ENCODE results near the gene TMPRSS4. TPM values are rescaled to one million over a fixed set of nuclear protein-coding genes. Genes with fewer than 3 reads are reported as not detected.

TMPRSS4 gene
- total RNA-seq, 1 donor from 2014 or later = not detected

- no peaks in the 10 kb centered on the region for H3K36me3 Mint-ChIP-seq (ENCODE audit: low read depth, unreplicated experiment)
- FAIRE-seq = no peak
- H3K4me3 ChIP-seq (ENCODE audit: insufficient read depth, low read depth, low read length) = no peak overlapping the region
- no peak for DNase-seq (ENCODE audit: low read depth)
- H3K9me3 ChIP-seq (ENCODE audit: insufficient read depth, low read depth, low read length) = no peaks in the 10 kb centered on the region
- no peak overlapping the region for H3K4me2 ChIP-seq (ENCODE audit: low read length)
- H4K20me1 ChIP-seq (ENCODE audit: insufficient read depth, low read length) = no peaks in the 10 kb centered on the region
- no peak overlapping the region for H2AFZ ChIP-seq (ENCODE audit: low read depth, low read length)
- H3K4me3 Mint-ChIP-seq (ENCODE audit: unreplicated experiment) = peak overlapping the region; percentile 79
- no peak overlapping the region for H3K27ac ChIP-seq (ENCODE audit: low read depth, low read length)
- H3K9ac ChIP-seq (ENCODE audit: low read length) = no peak overlapping the region
- no peak overlapping the region for H3K27ac Mint-ChIP-seq (ENCODE audit: unreplicated experiment)
- no peaks in the 10 kb centered on the region for H3K9me3 Mint-ChIP-seq (ENCODE audit: unreplicated experiment)
- TF ChIP-seq CTCF (IDR thresholded peaks at IDR 0.05; ENCODE audit: insufficient read depth, low read depth, low read length) (no peak), EZH2 (IDR thresholded peaks at IDR 0.05; ENCODE audit: insufficient read depth, low read length) (no peak)
- no peaks in the 10 kb centered on the region for H3K36me3 ChIP-seq (ENCODE audit: insufficient read depth, low read length)
- no peaks in the 10 kb centered on the region for H3K79me2 ChIP-seq (ENCODE audit: insufficient read depth, low read length)
- H3K27me3 Mint-ChIP-seq (ENCODE audit: low read depth, unreplicated experiment) = peaks cover 81% of the 10 kb centered on the region
- peaks cover 5% of the 10 kb centered on the region for H3K4me1 ChIP-seq (ENCODE audit: insufficient read depth, low read length)
- peaks cover 29% of the 10 kb centered on the region for H3K27me3 ChIP-seq (ENCODE audit: insufficient read depth, low read length)
- H3K4me1 Mint-ChIP-seq (ENCODE audit: low read depth, unreplicated experiment) = peaks cover 2% of the 10 kb centered on the region
These were observed 69.7 kb downstream of the TMPRSS4 start for GRCh38 chr11:118146554-118146953.

DNA sequence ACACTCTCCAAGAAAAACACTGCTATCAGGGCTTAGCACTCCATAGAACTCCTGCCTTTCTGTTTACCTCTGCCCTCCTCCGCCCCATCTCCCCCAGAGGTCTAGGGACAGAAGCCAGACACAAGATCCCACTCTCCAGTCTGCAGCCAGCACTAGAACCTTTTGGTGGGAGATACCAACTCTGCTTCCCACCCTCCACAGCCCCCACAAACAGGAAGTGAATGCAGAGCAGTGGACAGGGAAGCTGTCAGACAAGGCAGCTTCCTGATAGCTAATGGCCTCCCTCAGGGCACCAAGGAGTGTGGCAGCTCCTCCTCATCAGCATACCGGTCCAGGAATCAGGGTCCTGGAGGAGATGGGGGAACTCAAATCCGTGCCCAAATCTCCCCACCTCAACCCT, 70.6 kb downstream of the TMPRSS4 start:
- no peak for TF ChIP-seq CTCF (IDR thresholded peaks at IDR 0.05; ENCODE audit: insufficient read depth, low read depth, low read length)
- TF ChIP-seq EZH2 (IDR thresholded peaks at IDR 0.05; ENCODE audit: insufficient read depth, low read length) = no peak
- DNase-seq (ENCODE audit: low read depth) (no peak), FAIRE-seq (no peak)
- Histone ChIP-seq H3K4me2 (ENCODE audit: low read length) (no peak overlapping the region), H3K27me3 (ENCODE audit: insufficient read depth, low read length) (peaks cover 31% of the 10 kb centered on the region), H3K9ac (ENCODE audit: low read length) (no peak overlapping the region), H3K79me2 (ENCODE audit: insufficient read depth, low read length) (no peaks in the 10 kb centered on the region), H3K9me3 (ENCODE audit: insufficient read depth, low read depth, low read length) (no peaks in the 10 kb centered on the region), H3K36me3 (ENCODE audit: insufficient read depth, low read length) (no peaks in the 10 kb centered on the region), H3K4me1 (ENCODE audit: insufficient read depth, low read length) (peaks cover 10% of the 10 kb centered on the region), H4K20me1 (ENCODE audit: insufficient read depth, low read length) (no peaks in the 10 kb centered on the region), H2AFZ (ENCODE audit: low read depth, low read length) (no peak overlapping the region), H3K4me3 (ENCODE audit: insufficient read depth, low read depth, low read length) (no peak overlapping the region), H3K27ac (ENCODE audit: low read depth, low read length) (no peak overlapping the region)
- peak overlapping the region; percentile 37 for H3K4me3 Mint-ChIP-seq (ENCODE audit: unreplicated experiment)
- peaks cover 79% of the 10 kb centered on the region for H3K27me3 Mint-ChIP-seq (ENCODE audit: low read depth, unreplicated experiment)
- H3K4me1 Mint-ChIP-seq (ENCODE audit: low read depth, unreplicated experiment) = peaks cover 2% of the 10 kb centered on the region
- no peak overlapping the region for H3K27ac Mint-ChIP-seq (ENCODE audit: unreplicated experiment)
- H3K36me3 Mint-ChIP-seq (ENCODE audit: low read depth, unreplicated experiment) = no peaks in the 10 kb centered on the region
- no peaks in the 10 kb centered on the region for H3K9me3 Mint-ChIP-seq (ENCODE audit: unreplicated experiment)

GRCh38 chr11:118148240-118148639, 71.4 kb downstream of the TMPRSS4 start:
- Histone ChIP-seq H3K27me3 (ENCODE audit: insufficient read depth, low read length) (peaks cover 25% of the 10 kb centered on the region), H3K79me2 (ENCODE audit: insufficient read depth, low read length) (no peaks in the 10 kb centered on the region), H3K9ac (ENCODE audit: low read length) (no peak overlapping the region), H3K4me3 (ENCODE audit: insufficient read depth, low read depth, low read length) (no peak overlapping the region), H3K27ac (ENCODE audit: low read depth, low read length) (no peak overlapping the region), H3K4me2 (ENCODE audit: low read length) (no peak overlapping the region), H2AFZ (ENCODE audit: low read depth, low read length) (no peak overlapping the region), H3K36me3 (ENCODE audit: insufficient read depth, low read length) (no peaks in the 10 kb centered on the region), H3K4me1 (ENCODE audit: insufficient read depth, low read length) (peaks cover 12% of the 10 kb centered on the region), H4K20me1 (ENCODE audit: insufficient read depth, low read length) (no peaks in the 10 kb centered on the region), H3K9me3 (ENCODE audit: insufficient read depth, low read depth, low read length) (no peaks in the 10 kb centered on the region)
- Mint-ChIP-seq H3K27me3 (ENCODE audit: low read depth, unreplicated experiment) (peaks cover 72% of the 10 kb centered on the region), H3K4me1 (ENCODE audit: low read depth, unreplicated experiment) (peaks cover 2% of the 10 kb centered on the region), H3K27ac (ENCODE audit: unreplicated experiment) (no peak overlapping the region), H3K4me3 (ENCODE audit: unreplicated experiment) (no peak overlapping the region), H3K9me3 (ENCODE audit: unreplicated experiment) (no peaks in the 10 kb centered on the region), H3K36me3 (ENCODE audit: low read depth, unreplicated experiment) (no peaks in the 10 kb centered on the region)
- TF ChIP-seq CTCF (IDR thresholded peaks at IDR 0.05; ENCODE audit: insufficient read depth, low read depth, low read length) = no peak
- no peak for TF ChIP-seq EZH2 (IDR thresholded peaks at IDR 0.05; ENCODE audit: insufficient read depth, low read length)
- FAIRE-seq (no peak), DNase-seq (ENCODE audit: low read depth) (no peak)

All from astrocyte (in vitro differentiated cells and primary cell).